ENCODE measurements around the gene IL27RA. TPM values are rescaled to one million over a fixed set of nuclear protein-coding genes. Genes with fewer than 3 reads are reported as not detected.

The IL27RA gene
- total and polyA plus RNA-seq, 2 donors (not counting 1 experiment from before 2014, with no cell fraction given) = 36.2 to 38.6 TPM

DNA sequence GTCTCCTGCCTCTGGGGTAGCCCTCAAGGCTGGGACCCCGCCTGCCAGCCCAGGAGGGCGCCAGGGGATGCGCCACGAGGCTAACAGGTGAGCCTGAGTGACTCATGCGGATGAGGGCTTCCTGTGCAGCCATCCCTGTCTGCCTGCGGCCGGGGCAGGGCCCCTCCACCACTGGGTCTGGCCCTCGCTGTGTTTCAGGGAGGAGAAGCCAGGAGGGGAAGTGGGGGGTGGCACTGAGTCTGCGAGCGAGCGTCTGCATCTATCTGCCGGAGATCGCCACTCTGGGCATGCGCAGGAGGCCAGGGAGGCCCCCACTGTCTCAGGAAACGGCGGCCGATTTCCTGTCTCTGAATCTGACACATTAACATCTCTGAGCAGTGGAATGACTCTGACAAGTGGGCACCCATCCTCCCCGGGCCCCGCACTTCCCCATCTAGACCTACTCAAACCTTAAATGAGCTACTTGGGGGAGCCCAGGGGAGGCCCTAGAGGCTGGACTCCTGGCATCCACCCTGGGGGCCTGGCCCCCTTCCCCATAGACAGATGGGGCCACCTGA, 45.1 kb upstream of the IL27RA start:
- Mint-ChIP-seq H3K9me3 (ENCODE audit: insufficient read depth) (no peaks in the 10 kb centered on the region), H3K27ac (peak overlapping the region; percentile 99), H3K4me3 (peak overlapping the region; percentile 71), H3K4me1 (peaks cover 67% of the 10 kb centered on the region), H3K27me3 (no peaks in the 10 kb centered on the region)
- no peak for TF ChIP-seq EZH2 (IDR thresholded peaks at IDR 0.05; ENCODE audit: borderline replicate concordance, insufficient read depth, low read depth, low read length, poor library complexity, severe bottlenecking)
- no peak for TF ChIP-seq CTCF (IDR thresholded peaks at IDR 0.05)
- Histone ChIP-seq H3K79me2 (ENCODE audit: control insufficient read depth, insufficient read depth, low read length) (peaks cover 37% of the 10 kb centered on the region), H3K9ac (ENCODE audit: low read length) (peak overlapping the region; percentile 65), H3K27me3 (replicated peaks in 1 of 4; ENCODE audit: control extremely low read depth in 1 of 4, control insufficient read depth in 3 of 4, insufficient read depth in 4 of 4, low read length in 3 of 4) (no peaks in the 10 kb centered on the region), H3K4me3 (ENCODE audit: control extremely low read depth in 1 of 5, extremely low read depth in 1 of 5, insufficient read depth in 1 of 5, low read depth in 2 of 5, low read length in 4 of 5) (peak overlapping the region; percentile 9 to 54 (median 35)), H2AFZ (ENCODE audit: insufficient read depth, low read depth, low read length, poor library complexity, severe bottlenecking) (peak overlapping the region; percentile 71), H3K36me3 (replicated peaks in 1 of 2; ENCODE audit: control extremely low read depth in 1 of 2, control insufficient read depth in 1 of 2, extremely low read depth in 1 of 2, insufficient read depth in 2 of 2, low read length in 1 of 2) (peaks cover 0 to 13% of the 10 kb centered on the region in 2 experiments), H4K20me1 (ENCODE audit: control insufficient read depth, insufficient read depth, low read length, poor library complexity, severe bottlenecking) (no peaks in the 10 kb centered on the region), H3K27ac (ENCODE audit: low read length in 2 of 2) (peak overlapping the region; percentile 95 to 99), H3K4me1 (ENCODE audit: control insufficient read depth in 2 of 2, insufficient read depth in 2 of 2, low read length in 2 of 2) (peaks cover 59 to 69% of the 10 kb centered on the region in 2 donors), H3K4me2 (replicated peaks; ENCODE audit: low read depth, low read length, poor library complexity, severe bottlenecking) (peak overlapping the region; percentile 89), H3K9me3 (ENCODE audit: control extremely low read depth in 1 of 3, control insufficient read depth in 2 of 3, insufficient read depth in 1 of 3, low read length in 2 of 3) (no peaks in the 10 kb centered on the region)
- peak; percentile 82 for ATAC-seq (ENCODE audit: low read depth)
- ChIA-PET POLR2A (interaction anchor here (0.6 to 3.5 kb wide), 8 partner anchors 12 to 140 kb away, joined by 3 to 42 read pairs (median 3); partner anchors contain the start of genes DCAF15, IL27RA and RFX1), CTCF (interaction anchor here (0.8 to 5.4 kb wide), 8 partner anchors 12 to 85 kb away, joined by 3 to 29 read pairs (median 4); partner anchors contain the start of genes DCAF15 and IL27RA)
- 1% methylated on average over 19 of the region's 19 CpGs for WGBS (ENCODE audit: insufficient coverage)
- peak; percentile 98 for DNase-seq
- intact Hi-C loops (cut with micrococcal nuclease) = loop anchor here (1.0 to 2.0 kb wide), 6 partner anchors 20 to 147 kb away; partner anchors contain the start of genes BRME1, CC2D1A, DCAF15 and RFX1
